Activated CD4-positive, alpha-beta T cell treated with anti-CD3 and anti-CD28 coated beads, Interleukin-2, Interleukin-6, amounts not matched to agents 100 ng/mL and 50 ng/mL, durations not matched to agents 16 hours and 8 hours (primary cell): ENCODE results near the gene GLI3.

ENCODE experiments used
- DNase-seq: peaks from one replicate; pipeline ENCODE4 v3.0.0-alpha.2; 2020

The GLI3 gene

DNA sequence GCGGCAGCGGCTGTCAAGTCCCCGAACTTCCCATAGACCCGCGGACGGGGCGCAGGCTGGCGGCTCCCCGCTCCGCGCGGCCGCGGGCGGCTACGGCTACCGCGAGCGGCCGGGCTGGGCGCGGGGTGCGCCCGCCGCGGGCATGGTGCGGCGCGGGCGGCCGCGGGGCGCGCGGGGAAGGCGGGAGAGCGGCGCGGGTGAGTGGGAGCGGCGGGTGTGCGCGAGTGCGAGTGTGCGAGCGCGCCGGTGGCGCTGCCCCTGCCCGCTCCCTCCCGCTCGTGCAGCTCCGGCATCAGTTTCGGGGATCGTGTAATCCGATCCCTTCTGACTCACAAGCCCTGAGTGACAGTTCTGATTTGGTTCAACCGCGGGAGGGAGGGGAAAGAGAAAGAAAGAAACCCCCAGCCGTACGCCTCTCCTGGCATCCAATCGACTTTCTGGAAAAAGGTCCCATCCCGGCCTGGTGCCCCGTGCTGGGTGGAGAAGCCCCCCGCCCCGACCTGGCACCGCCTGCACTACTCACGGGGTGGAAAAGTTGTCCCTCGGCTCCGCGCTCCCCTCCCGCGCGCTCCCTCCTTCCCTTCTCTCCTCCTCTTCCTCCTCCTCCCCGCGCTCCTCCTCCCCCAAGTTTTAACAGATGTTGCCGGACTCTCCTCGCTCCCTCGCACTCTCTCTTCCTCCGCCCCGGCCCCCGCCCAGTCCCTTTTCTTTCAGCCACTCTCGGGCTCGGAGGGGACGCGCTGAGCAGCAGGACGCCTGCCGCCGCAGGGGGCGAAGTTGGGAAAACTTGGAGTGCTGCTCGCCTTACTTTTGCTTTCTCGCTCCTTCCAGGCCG is at the start of gene GLI3:
GLI3 (minus strand) TSS at position 234 of the 835 bp plus-strand sequence. CDS start 13,956 bp downstream, outside the sequence.
- peak; percentile 72 for DNase-seq

DNA sequence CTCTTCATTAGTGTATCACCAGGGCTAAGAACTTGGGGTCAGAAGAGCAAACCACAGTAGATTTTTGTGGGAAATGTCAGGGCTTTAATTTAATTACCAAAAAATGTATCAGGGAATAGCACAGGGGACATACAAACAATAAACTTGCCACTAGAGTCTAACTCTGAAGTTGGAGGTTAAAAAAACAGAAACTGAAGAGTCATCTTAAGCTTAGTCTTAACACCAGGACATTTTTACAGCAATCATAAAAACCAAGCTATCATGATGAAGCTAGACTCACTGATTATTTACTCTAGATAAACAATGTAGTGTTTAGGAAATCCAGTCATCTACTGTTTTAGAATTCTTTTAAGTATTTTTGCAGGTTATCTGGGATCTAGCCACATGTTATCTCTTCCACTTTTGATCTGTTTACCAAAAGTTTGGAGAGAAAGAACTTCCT is 48.4 kb upstream of the GLI3 start:
- no peak for DNase-seq

- no peak for DNase-seq
Measured at GRCh38 chr7:42283553-42283952, 46.5 kb upstream of the GLI3 start.

DNA sequence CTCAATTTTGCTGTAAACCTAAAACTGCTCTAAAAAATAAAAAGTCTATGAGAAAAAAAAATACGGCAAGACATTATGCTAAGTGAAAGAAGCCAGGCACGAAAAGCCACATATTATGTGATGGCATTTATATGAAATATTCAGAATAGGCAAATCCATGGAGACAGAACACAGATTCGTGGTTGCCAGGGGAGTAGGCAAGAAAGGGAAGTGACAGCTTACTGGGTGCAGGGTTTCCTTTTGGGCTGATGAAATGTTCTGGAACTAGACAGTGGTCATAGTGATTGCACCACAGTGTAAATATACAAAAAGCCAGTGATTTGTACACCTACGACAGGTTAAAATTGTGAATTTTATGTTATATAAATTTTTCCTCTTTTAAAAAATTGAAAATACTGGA is 41.3 kb upstream of the GLI3 start:
- DNase-seq: no peak

DNA sequence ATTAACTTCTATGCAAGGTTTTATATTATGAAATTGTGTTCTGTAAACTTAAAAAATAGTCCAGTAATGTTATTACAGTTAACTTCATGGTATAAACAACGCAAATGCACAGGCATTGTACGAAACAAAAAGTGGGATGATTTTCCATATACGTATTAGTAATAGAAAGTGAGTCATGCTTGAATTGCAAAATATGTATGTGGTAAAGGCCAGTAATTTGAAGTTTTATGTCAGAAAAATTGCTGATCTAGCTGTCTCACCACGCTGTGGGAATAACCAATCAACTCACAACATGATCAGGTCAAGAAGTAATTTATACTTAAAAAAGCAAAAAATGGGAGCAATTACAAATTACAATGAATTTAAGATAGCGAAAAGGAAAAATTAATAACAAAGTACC is 37.0 kb upstream of the GLI3 start:
- DNase-seq: no peak

GRCh38 chr7:42272793-42273665 is 36.0 kb upstream of the GLI3 start:
- DNase-seq: no peak

GRCh38 chr7:42269161-42269560 is 32.2 kb upstream of the GLI3 start:
- DNase-seq: no peak

- DNase-seq: no peak
Measured at GRCh38 chr7:42264702-42265101, 27.7 kb upstream of the GLI3 start.

DNA sequence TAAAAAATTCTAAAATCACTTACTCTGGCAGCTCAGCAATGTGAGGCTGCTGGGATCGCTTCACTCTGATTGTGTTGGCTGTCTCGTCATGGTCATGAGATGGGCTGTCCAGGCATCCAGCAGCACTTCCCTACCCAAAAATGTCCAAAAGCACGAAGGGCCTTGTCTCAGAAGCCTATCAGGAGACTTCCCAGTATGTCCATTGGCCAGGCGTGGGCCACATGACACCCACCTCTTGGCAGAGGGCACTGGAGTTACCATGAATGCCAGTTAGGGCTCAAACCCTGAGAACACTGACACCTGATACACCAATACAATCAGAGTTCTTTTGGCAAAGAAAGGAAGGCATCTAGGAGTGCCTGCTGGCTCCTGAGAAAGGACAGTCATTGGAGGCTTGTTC is 27.0 kb upstream of the GLI3 start:
- DNase-seq: no peak

DNA sequence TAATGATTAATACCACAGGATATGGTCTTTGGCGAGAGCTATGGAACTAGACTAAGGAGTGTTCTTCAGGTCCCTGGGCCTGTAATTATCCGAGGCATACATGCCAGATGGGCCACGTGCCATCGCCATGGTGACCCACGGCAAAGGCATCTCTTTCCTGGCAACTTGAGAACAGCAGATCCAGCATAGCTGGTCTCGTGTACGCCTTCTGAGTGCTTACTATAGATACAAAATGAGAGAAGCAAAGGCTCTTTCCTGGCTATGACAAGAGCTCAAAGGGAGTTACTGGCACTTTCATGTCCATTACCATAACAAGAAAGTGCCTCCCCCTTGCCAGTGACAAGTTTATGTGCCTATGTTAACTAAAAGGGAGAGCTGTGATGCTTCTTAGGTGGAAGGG is 26.0 kb upstream of the GLI3 start:
- DNase-seq: no peak

DNA sequence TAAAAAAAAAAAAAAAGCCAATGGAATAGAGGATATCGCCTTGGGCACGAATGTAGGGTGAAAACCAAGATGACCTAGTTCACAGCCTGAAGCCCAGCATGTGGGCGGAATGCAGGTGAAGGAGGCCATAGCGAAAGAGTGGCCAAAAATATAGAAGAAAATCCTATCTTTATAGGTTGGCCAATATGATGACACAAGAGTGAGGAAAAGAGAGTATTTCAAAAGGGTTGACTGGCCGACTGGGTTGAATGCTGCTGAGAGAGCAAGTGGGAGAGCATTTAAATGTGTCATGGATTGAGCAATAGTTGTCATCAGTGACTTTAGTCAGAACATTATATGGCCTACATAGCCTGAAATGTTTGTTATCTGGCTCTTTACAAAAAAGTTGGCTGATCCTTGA is 17.2 kb upstream of the GLI3 start:
- DNase-seq: no peak

GRCh38 chr7:42253316-42253715 is 16.3 kb upstream of the GLI3 start:
- DNase-seq: no peak

DNA sequence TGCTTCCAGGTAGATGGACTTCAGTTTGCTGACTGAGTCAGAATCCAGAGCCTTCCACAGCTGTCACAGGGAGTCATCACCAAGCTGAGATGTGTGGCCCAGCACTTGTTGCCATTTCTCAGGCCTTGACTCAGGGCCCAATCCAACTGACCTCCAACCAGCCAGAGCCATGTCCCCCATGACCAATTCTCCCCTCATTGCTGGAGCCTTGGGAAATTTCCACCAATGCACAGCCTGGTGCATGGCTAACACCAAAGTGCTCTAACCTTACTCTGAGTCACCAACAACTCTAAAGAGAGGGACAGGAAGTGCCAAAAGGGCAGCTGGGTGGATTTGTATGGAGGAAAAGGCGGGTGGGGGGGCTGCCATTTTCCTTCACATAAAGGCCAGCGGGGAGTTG is 13.4 kb upstream of the GLI3 start:
- DNase-seq: no peak

GRCh38 chr7:42248579-42248978 is 11.6 kb upstream of the GLI3 start:
- no peak for DNase-seq

GRCh38 chr7:42247301-42247700 is 10.3 kb upstream of the GLI3 start:
- DNase-seq: no peak

DNA sequence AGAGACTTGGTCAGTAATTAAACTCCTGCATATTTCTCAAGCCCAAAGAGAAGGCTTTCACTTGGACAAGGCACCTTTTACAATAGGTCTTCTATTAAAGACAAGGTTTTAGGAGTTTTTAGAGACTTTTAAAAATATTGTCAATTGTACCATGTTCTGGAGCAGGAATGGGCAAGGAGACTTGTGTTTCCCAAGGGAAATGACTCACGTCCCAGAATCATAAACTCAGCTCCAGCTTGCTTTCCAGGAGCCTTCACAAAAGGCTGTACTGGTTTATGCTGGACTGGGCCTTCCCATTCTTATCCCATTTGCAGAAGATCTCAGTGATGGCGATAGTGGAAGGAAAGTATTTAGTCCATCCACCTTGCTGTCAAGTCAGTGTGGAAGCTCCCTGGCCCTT is 7.8 kb upstream of the GLI3 start:
- no peak for DNase-seq

GRCh38 chr7:42242381-42242780 is 5.4 kb upstream of the GLI3 start:
- DNase-seq: no peak

DNA sequence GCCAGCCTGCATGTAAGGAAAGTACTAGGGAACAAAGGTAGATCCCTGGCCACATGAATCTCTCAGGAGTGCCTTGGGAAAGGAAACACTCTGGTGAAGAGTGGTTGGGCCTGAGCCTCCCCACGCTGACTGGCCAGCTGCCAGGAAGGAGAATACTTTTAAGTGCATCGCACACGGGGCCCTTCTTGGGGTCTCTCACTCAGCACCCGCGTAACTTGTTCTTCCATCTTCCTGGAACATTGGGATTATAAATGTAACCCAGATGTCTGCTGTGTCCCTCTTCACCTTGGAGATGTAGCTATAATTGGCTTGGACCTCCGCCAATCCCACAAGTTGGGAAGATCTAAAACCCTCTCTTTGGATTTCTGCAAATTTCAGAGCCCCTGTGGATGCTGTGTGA is 4.4 kb upstream of the GLI3 start:
- DNase-seq: no peak

GRCh38 chr7:42240416-42240815 is 3.4 kb upstream of the GLI3 start:
- DNase-seq: no peak

- no peak for DNase-seq
Measured at GRCh38 chr7:42238709-42239366, 1.8 kb upstream of the GLI3 start.

- peak; percentile 29 for DNase-seq
Measured at GRCh38 chr7:42237811-42238541, 967 bp upstream of the GLI3 start.

DNA sequence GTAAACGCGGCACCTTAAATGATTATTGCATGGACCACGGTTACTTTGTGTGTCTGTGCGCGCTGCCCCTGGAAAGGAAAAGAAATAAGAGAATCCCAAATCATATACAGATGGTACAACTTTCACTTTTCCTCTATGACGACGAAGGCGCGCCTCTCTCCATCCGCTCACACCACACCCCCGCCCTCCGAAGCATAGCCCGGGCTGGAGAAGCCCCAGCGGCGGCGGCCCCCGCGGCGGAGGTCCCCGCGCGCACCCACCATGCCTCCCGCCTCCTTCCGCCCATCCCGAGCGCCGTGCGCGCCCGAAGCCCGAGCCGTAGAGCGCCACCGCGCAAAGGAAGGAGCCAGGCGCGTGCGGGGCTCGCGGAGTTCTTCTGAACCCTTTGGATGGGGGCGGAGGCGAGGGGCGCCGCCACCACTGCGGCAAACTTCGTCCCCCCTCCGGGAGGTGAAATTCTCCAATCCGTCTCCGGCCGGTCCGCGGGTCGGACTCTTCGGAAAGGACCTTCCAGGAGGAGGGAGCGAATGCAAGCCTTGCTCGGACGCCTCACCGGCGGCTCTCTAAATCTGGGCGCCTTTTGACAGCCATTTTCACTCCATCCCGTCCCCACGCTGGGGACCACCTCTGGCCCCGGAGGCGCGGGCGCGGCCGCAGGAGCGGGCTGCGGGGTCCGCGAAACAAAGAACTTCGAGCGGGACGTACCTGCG is 588 bp downstream of the GLI3 start:
- peak; percentile 4 for DNase-seq
